NCI-H345 treated with DMSO at 0.1 percent for 48 hours (cell line): Measurements from ENCODE around the gene ALPI.
"Not testable (repeated sequence)": the region's sequence is repeated elsewhere in the genome, so short reads cannot be mapped to it uniquely, and the experiment has no call there.

Experiments
- DNase-seq: peaks from one replicate; lab custom pipeline; 2025; ENCODE audit not compliant: unreplicated experiment; lab: John Stamatoyannopoulos, UW

Gene ALPI

GRCh38 chr2:232455426-232456255 lies at the start of gene ALPI:
Gene ALPI (plus strand): TSS chr2:232456153. CDS start chr2:232456200, 47 bp downstream.
- no peak for DNase-seq

- no peak for DNase-seq
Observed at GRCh38 chr2:232406556-232407310, 49.2 kb upstream of the ALPI start, which contains the start of gene ALPG. Gene ALPG (plus strand): TSS chr2:232406844. CDS start chr2:232406895, 51 bp downstream.

- DNase-seq, result not testable (repeated sequence)
Observed at GRCh38 chr2:232407428-232408150, 48.4 kb upstream of the ALPI start.

GRCh38 chr2:232408269-232408668 lies 47.7 kb upstream of the ALPI start:
- DNase-seq, result not testable (repeated sequence)

- not testable (repeated sequence) for DNase-seq
Observed at GRCh38 chr2:232409617-232410016, 46.3 kb upstream of the ALPI start.

- no peak for DNase-seq
Observed at GRCh38 chr2:232410238-232410900, 45.6 kb upstream of the ALPI start.

GRCh38 chr2:232411901-232412629 lies 43.9 kb upstream of the ALPI start:
- no peak for DNase-seq

- no peak for DNase-seq
Observed at GRCh38 chr2:232412986-232413385, 43.0 kb upstream of the ALPI start.

- DNase-seq, result no peak
Observed at GRCh38 chr2:232415138-232415690, 40.7 kb upstream of the ALPI start.

GRCh38 chr2:232415736-232416520 lies 40.0 kb upstream of the ALPI start:
- no peak for DNase-seq

GRCh38 chr2:232416521-232417470 lies 39.2 kb upstream of the ALPI start:
- no peak for DNase-seq

- no peak for DNase-seq
Observed at GRCh38 chr2:232417489-232417888, 38.5 kb upstream of the ALPI start.

- no peak for DNase-seq
Observed at GRCh38 chr2:232418056-232418455, 37.9 kb upstream of the ALPI start.

- no peak for DNase-seq
Observed at GRCh38 chr2:232418466-232419244, 37.3 kb upstream of the ALPI start.

GRCh38 chr2:232419245-232420072 lies 36.5 kb upstream of the ALPI start:
- DNase-seq, result no peak

GRCh38 chr2:232420073-232420454 lies 35.9 kb upstream of the ALPI start:
- DNase-seq, result no peak
